Epithelial cell of proximal tubule (primary cell): ENCODE data around the gene PPP1R3E. TPM values are rescaled to one million over a fixed set of nuclear protein-coding genes. Genes with fewer than 3 reads are reported as not detected.

ENCODE experiments used
- DNase-seq: peaks from one replicate; pipeline ENCODE4 v3.0.0-alpha.2; 2011; ENCODE audit warnings: low read depth
- H3K4me3 ChIP-seq: 2 replicates; pipeline ENCODE4 v1.5.1; 2011; ENCODE audit warnings: low read depth, mild to moderate bottlenecking, low read length
- total RNA-seq: library from RNA; depleted of rRNA; stranded (reverse); fragments of >200 nt; gene quantifications from 2 replicates; pipeline ENCODE4 v1.2.3, GENCODE V29; 2015
- TF ChIP-seq, protein P1 (sequence below): conservative IDR thresholded peaks from 2 replicates; pipeline ENCODE4 v1.5.1; 2012; ENCODE audit warnings: low read depth, mild to moderate bottlenecking, low read length

The PPP1R3E gene
- total RNA-seq, 1 donor from 2014 or later = 1.6 TPM

DNA sequence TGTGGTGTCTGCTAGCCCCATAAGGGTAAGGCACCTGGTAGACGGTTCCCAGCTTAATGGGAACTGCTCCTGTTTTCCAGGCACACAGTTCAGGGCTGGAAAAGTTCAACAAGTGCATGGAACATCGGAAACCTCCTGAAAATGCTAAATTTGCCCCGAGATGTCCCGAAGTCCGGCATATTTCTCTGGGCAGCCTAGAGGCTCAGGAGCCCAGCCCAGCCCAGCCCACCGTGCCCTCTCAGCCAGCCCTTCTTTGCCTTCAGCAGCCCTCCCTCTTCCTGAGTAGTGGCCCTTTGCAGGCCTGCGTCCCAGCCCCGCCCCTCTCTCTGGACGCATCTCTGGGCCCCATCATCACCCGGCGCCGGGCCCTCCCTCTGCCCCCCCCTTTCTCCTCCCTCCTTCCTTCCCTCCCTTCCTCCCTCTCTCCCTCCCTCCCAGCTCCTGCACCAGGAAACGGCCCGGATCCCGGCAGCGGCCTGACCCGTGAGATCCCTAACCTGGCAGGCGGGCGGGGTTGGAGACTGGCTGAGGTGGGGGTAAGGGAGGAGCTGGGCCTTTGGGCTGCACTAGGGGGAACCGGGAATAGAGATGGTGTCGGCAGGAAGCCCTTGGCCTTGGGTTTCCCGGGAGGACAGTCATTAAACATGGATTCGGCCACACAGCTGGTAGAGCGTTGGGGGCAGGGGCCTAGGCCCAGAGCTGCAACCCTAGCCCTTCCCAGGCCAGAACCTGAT lies 3.9 kb upstream of the PPP1R3E start, which contains the start of gene BCL2L2:
TSS of gene BCL2L2 (plus strand) at position 422 of the 734 bp plus-strand sequence. CDS start 935 bp downstream, outside the sequence.
- peak within 1 kb of the TSS; percentile 87 for H3K4me3 ChIP-seq
- no peak for DNase-seq
- TF ChIP-seq, protein P1, sequence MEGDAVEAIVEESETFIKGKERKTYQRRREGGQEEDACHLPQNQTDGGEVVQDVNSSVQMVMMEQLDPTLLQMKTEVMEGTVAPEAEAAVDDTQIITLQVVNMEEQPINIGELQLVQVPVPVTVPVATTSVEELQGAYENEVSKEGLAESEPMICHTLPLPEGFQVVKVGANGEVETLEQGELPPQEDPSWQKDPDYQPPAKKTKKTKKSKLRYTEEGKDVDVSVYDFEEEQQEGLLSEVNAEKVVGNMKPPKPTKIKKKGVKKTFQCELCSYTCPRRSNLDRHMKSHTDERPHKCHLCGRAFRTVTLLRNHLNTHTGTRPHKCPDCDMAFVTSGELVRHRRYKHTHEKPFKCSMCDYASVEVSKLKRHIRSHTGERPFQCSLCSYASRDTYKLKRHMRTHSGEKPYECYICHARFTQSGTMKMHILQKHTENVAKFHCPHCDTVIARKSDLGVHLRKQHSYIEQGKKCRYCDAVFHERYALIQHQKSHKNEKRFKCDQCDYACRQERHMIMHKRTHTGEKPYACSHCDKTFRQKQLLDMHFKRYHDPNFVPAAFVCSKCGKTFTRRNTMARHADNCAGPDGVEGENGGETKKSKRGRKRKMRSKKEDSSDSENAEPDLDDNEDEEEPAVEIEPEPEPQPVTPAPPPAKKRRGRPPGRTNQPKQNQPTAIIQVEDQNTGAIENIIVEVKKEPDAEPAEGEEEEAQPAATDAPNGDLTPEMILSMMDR = no peak

DNA sequence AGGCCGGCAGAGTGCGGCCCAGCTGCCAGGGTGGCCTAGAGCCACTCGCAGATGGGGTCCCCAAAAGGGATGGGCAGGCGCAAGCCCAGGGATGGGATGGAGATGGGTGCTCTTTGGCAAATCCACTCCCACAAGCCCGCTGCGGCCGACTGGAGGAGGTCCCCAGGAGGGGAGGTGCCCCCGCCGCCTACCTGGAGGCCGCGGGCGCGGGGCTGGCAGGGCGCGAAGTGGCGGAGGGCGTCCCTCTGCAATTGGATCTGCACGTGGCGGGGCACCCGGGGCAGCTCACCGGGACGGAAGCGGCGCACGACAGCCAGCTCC lies 730 bp downstream of the PPP1R3E start:
- TF ChIP-seq, protein P1 = no peak
- H3K4me3 ChIP-seq = peak overlapping the region; percentile 60
- DNase-seq = no peak

DNA sequence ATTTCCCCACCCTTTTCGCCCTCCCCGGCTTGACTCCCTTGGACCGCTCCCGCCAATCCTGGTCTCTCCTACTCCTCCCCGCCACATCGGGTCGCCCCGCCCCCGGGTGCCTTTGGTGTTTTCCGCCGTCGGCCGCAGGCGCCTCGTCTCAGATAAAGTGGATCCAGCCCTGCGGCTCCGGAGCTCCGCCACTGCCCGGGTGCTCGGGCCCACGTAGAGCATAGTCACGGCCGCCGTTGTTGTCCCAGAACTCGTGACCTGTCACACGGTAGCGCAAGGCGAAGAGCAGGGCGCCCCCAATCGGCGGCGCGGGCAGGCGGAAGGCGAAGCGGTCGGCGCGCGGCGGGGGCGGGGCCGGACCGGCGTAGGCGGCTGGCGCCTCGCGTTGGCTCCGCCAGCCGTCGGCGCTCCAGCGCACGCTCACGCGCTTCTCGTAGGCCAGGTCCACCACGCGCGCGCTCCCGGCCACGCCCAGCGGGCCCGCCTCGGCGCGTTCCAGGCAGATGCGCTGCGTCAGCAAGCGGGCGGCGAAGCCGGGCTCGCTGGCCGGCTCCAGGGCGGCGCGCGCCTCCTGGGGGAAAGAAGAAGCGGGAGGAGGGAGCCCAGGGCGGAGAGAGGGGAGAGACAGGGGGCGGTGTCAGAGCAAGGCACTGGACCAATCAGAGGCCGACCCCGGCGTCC lies 1.2 kb downstream of the PPP1R3E start:
- TF ChIP-seq, protein P1 = peak; percentile 55
- peak overlapping the region; percentile 61 for H3K4me3 ChIP-seq
- DNase-seq = peak; percentile 73

DNA sequence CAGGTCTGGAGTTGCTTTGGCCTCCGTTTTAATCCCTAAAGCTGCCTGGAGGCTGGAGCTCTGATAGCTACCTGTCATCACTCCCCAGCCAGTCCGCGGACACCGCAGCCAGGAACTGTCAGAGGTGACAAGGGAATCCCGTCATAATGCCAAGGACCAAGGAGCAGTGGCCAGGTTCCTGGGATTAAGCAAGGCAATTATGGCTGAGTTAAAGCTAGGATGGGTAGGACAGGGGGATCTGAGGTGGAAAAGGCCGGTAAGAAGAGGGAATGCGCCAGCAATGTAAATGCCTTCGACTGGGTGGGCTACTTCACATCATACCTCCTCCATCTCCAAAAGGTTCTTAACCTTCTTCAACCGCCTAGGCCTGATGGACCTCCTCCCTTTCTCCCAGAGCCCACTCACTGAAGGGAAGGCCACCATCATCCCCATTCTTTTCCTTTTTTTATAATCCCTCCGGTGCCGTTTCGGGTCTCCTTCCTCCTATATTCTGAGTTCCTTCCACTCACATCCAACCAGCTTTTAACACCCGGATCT lies 1.9 kb downstream of the PPP1R3E start:
- TF ChIP-seq, protein P1 = no peak
- peak overlapping the region; percentile 61 for H3K4me3 ChIP-seq
- DNase-seq = no peak

DNA sequence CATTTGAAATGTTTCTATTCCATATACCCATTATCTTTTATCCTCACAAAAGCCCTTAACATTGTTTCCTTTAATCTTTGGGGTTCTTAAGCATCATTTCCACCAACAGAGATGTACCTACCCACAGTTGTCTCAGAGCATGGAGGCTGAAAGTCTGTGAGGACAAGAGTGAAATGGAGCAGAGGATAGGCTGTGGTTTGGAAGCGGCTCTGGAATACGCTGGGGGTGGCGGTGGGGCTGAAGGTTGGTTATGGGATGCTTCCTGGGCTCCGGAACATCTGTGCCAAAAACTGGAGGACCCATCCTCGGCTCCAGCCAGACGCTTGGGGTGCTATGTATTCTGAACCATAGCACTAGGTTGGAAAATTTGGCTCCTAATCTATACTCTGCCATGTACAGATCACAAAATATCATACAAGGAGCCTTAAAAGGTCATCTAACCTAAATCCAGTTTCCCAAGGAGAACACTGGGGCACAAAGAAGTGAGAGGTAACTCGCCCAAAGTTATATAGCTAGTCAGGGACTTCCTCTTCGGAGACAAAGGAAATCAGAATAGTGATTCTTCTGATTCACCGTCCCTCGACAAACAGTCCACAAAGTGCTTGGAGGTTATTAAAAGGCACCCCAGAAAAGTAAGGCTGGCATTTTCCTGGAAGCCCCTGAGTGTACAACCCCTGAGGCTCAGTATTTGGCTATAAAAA lies 2.5 kb downstream of the PPP1R3E start:
- H3K4me3 ChIP-seq = peak overlapping the region; percentile 61
- no peak for DNase-seq
- TF ChIP-seq, protein P1 = no peak

DNA sequence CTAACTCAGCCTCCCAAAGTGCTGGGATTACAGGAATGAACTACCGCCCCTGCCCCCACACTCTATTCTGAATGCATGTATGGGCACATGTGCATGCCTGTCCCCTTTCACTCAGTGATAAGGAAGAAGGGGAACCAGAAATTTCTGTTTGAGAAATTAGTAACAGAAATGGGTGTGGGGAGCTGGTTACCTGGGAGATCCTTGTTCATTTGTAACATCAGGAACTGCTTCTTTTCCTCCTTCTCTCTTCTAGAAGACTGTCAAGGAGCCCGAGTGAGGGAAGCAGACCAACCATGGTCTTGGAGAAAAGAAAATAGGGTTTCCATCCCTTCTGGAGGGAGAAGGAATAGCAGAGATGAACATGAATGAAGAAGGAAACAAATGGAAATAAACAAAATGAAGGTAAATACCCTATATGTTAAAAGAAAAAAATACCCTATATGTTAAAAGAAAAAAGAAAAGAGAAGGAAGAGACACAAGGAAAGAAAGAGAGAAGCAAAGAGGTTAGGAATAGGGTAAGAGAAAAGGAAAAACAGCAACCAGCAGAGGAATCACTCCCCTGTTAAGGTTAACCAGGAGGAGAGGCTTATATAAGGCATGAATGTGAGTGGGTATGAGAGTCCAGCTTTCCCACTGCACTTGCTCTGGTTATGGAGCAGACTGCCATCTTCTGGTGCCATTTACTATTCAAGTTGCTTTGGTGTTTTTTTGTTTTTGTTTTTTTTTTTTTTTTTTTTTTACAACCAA lies 3.3 kb downstream of the PPP1R3E start:
- no peak for DNase-seq
- TF ChIP-seq, protein P1 = peak; percentile 59
- H3K4me3 ChIP-seq = no peak overlapping the region
